K562 (cell line): ENCODE data around the gene ARFGAP3. TPM values are rescaled to one million over a fixed set of nuclear protein-coding genes. Genes with fewer than 3 reads are reported as not detected.

ENCODE experiments used
- MIER1 ChIP-seq: fragments of 450-650 bp; IDR thresholded peaks from 2 replicates; pipeline ENCODE4 v1.6.1; 2016; ENCODE audit warnings: antibody characterized with exemption, mild to moderate bottlenecking, low read depth
- THRB ChIP-seq: fragments of 450-650 bp; formaldehyde crosslinking; conservative IDR thresholded peaks from 2 replicates; pipeline ENCODE4 v1.4.0; 2022; ENCODE audit warnings: mild to moderate bottlenecking, missing genetic modification characterization
- ZNF124 ChIP-seq: sonication (generic); formaldehyde crosslinking; IDR thresholded peaks from 2 replicates; pipeline ENCODE4 v1.8.1; 2022; ENCODE audit warnings: missing genetic modification reagents
- ZNF407 ChIP-seq: fragments of 450-650 bp; IDR thresholded peaks from 2 replicates; pipeline ENCODE4 v1.6.1; 2016; ENCODE audit warnings: low read depth
- polyA plus RNA-seq, 8 experiments: library from polyadenylated mRNA; depleted of rRNA in 4 of 8; stranded (reverse) in 5 of 8; unstranded in 3 of 8; fragments of >200 nt; fragmentation: Nextera tagmentation in 2 of 8; fragmentation: Illumina TruSeq in 1 of 8; extraction: Ambion mirVana in 2 of 8; extraction: Trizol in 1 of 8; gene quantifications; 2 replicates each; pipeline versions ENCODE4 v1.2.1 to v1.2.3, GENCODE V29; 2011 to 2014; ENCODE audit warnings: inconsistent platforms in 1 of 8, missing spikeins in 1 of 8
- total RNA-seq, 7 experiments: library from RNA; depleted of rRNA in 6 of 7; stranded (reverse); fragments of >200 nt in 6 of 7; fragmentation: Illumina TruSeq in 2 of 7; extraction: Trizol in 2 of 7; gene quantifications; 2 replicates each; pipeline versions ENCODE4 v1.2.1 to v1.2.3, GENCODE V29; 2011 to 2021; ENCODE audit warnings: low replicate concordance in 1 of 7

ARFGAP3 gene
- total and polyA plus RNA-seq, 9 of the 15 experiments (the other 6 are each of a cell fraction or from before 2014, with no cell fraction given): 14.2 to 31.9 (median 22.7) TPM

- TF ChIP-seq ZNF407: no peak
- no peak for TF ChIP-seq MIER1
- no peak for TF ChIP-seq THRB (CRISPR knock-in tag)
- no peak for TF ChIP-seq ZNF124
These were observed 79.9 kb downstream of the ARFGAP3 start (continued) for GRCh38 chr22:42777126-42777525.
